ENCODE data around the gene RPL22L1. TPM values are rescaled to one million over a fixed set of nuclear protein-coding genes. Genes with fewer than 3 reads are reported as not detected.

The RPL22L1 gene
- total and polyA plus RNA-seq, 2 experiments from 2014 or later: 216 to 441 TPM

GRCh38 chr3:170918715-170919114 lies 48.7 kb upstream of the RPL22L1 start (continued):
- TF ChIP-seq ZNF462 (CRISPR knock-in tag; IDR thresholded peaks at IDR 0.05) (no peak), NANOG (IDR thresholded peaks at IDR 0.05; ENCODE audit: borderline replicate concordance) (no peak)

- no peaks in the 10 kb centered on the region for H3F3A ChIP-seq (replicated peaks; ENCODE audit: low read depth)
- no peaks in the 10 kb centered on the region for H3K79me2 ChIP-seq (replicated peaks; ENCODE audit: insufficient read depth)
- ATAC-seq (no peak), DNase-seq (ENCODE audit: low spot score) (no peak)
- no peak overlapping the region for H3K27ac ChIP-seq (ENCODE audit: low read depth)
- H3K4me1 ChIP-seq (ENCODE audit: insufficient read depth): no peaks in the 10 kb centered on the region
- no peak overlapping the region for H3K4me2 ChIP-seq
- Mint-ChIP-seq H3K27ac (no peak overlapping the region), H3K27me3 (ENCODE audit: insufficient read depth, low read depth, poor library complexity) (peaks cover 2% of the 10 kb centered on the region), H3K36me3 (ENCODE audit: low read depth) (peaks cover 27% of the 10 kb centered on the region), H3K9me3 (peaks cover 32% of the 10 kb centered on the region), H3K4me1 (peaks cover 4% of the 10 kb centered on the region; the same call in 1 of the 3 replicates), H3K4me3 (no peak overlapping the region)
- H2AFZ ChIP-seq: no peak overlapping the region
- 0 out of 2 replicates have a peak, but pooled peaks cover under 1% of the 10 kb centered on the region for H3K9me2 ChIP-seq (ENCODE audit: insufficient read depth)
- H3K4me3 ChIP-seq: no peak overlapping the region
- peaks cover 1% of the 10 kb centered on the region; the same call in 1 of the 2 replicates for H3K27me3 ChIP-seq (ENCODE audit: insufficient read depth)
- peaks cover 13% of the 10 kb centered on the region for H3K36me3 ChIP-seq (ENCODE audit: insufficient read depth)
- H4K20me1 ChIP-seq (replicated peaks; ENCODE audit: insufficient read depth): no peaks in the 10 kb centered on the region
- TF ChIP-seq ZNF462 (CRISPR knock-in tag; IDR thresholded peaks at IDR 0.05): no peak
- no peak for TF ChIP-seq POLR2AphosphoS5 (IDR thresholded peaks at IDR 0.05; ENCODE audit: low read depth)
- no peak for TF ChIP-seq CREB1 (CRISPR knock-in tag; IDR thresholded peaks at IDR 0.05; ENCODE audit: low read depth)
- TF ChIP-seq EZH2 (IDR thresholded peaks at IDR 0.05; ENCODE audit: low read depth, unreplicated experiment): no peak
- no peak for TF ChIP-seq JUNB (IDR thresholded peaks at IDR 0.05; ENCODE audit: unreplicated experiment)
- TF ChIP-seq ZNF331 (CRISPR knock-in tag; IDR thresholded peaks at IDR 0.05; ENCODE audit: low read depth): no peak
- TF ChIP-seq ETS1 (IDR thresholded peaks at IDR 0.05): no peak
Measured at GRCh38 chr3:170914690-170915089, 44.7 kb upstream of the RPL22L1 start.

Data from GM23338 (cell line).